HG02840 (cell line): ENCODE measurements around the gene FOXK2.
"Not testable (repeated sequence)": the region's sequence is repeated elsewhere in the genome, so short reads cannot be mapped to it uniquely, and the experiment has no call there.

Source experiments
- ATAC-seq: cut with Tn5 transposase; IDR thresholded peaks from one replicate; pipeline ENCODE4 v1.9.1; 2021; ENCODE audit warnings: mild to moderate bottlenecking, moderate library complexity, moderate number of reproducible peaks; ENCODE audit not compliant: unreplicated experiment, low FRiP score

FOXK2 gene

GRCh38 chr17:82528484-82529265 lies 9.1 kb downstream of the FOXK2 start:
- no peak for ATAC-seq

GRCh38 chr17:82529914-82530300 lies 10.4 kb downstream of the FOXK2 start:
- no peak for ATAC-seq

GRCh38 chr17:82531431-82531881 lies 11.9 kb downstream of the FOXK2 start:
- no peak for ATAC-seq

DNA sequence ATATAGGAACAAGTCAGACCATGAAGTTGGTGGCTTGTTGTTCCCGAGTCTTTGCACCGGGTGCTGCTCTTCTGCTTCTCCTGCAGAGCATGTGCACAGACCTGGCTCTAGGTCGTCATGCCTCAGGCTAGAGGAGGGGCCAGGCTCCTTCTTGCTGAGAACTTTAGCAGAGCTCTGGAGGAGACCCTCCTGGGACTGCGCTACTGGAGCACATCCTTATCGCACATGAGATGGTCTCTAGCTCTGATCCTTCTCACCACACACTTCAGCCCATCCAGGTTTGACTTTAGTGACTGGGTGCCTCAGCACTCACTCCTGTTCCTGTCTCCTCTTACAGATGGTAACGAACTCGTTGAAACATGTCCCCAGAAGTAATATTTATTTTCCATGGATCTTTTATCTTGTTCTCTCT lies 14.9 kb downstream of the FOXK2 start:
- no peak for ATAC-seq

DNA sequence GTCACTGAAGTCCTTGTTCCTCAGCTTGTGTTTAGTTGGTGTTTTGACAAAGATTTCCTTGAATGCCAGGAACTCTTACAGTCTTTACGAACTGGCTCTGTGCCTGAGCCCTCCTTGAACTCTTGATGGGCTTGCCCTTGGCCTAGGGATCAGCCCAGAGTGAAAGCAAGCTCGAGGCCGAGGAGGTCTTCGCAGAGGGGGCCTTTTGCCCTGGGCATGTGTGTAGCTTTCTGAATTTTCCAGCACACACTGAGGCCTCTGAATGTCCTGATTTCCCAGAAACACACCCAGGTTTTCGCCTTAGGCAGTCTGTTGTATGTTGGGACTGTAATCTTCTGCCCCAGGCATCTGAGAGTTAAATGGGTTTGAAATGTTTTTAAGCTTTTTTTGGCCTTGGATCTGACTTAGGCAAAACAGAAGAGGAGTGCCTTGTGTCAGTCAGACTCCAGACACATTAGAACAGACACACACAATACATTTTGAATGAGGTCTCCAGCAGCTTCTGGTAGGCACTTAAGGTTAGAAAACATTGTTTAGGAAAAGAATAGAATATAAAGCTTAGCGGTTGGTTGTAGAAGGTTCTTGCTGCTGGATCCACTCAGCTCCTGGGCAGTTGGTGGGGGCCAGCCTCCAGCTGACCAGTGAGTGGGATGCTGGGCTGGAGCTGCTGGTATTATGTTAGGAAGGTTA lies 17.1 kb downstream of the FOXK2 start:
- ATAC-seq: no peak

DNA sequence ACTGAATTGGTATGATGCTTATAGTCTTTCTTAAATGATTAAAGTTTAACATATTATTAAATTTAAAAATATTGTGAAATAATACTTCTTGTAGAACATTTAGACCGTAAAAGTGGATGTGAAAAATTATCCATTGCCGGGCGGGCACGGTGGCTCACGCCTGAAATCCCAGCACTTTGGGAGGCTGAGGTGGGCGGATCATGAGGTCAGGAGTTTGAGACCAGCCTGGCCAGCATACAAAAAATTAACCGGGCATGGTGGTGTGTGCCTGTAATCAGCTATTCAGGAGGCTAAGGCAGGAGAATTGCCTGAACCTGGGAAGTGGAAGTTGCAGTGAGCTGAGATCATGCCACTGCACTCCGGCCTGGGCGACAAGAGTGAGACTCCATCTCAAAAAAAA lies 17.7 kb downstream of the FOXK2 start:
- not testable (repeated sequence) for ATAC-seq

GRCh38 chr17:82539076-82539475 lies 19.5 kb downstream of the FOXK2 start:
- not testable (repeated sequence) for ATAC-seq

- no peak for ATAC-seq
Observed at GRCh38 chr17:82542439-82542838, 22.9 kb downstream of the FOXK2 start.

GRCh38 chr17:82544431-82545070 lies 25.0 kb downstream of the FOXK2 start:
- ATAC-seq: no peak

GRCh38 chr17:82545071-82545462 lies 25.5 kb downstream of the FOXK2 start:
- ATAC-seq: no peak

DNA sequence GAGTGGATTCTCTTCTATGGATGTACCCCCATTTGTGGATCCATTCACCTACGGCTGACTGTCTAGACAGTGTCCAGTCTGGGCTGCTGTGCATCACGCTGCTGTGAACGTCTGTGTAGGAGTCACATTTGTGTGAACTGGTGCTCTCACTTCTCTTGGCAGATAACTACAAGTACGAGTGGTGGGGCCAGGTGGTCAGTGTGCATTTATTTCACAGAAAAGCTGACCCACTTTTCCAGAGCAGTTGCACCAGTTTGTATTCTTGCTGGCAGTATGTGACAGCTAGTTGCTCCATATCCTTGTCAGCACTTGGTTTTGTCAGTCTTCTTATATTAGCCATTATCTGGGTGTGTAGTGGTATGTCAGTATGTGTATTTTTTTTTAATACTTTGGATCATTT lies 28.4 kb downstream of the FOXK2 start:
- ATAC-seq: no peak

DNA sequence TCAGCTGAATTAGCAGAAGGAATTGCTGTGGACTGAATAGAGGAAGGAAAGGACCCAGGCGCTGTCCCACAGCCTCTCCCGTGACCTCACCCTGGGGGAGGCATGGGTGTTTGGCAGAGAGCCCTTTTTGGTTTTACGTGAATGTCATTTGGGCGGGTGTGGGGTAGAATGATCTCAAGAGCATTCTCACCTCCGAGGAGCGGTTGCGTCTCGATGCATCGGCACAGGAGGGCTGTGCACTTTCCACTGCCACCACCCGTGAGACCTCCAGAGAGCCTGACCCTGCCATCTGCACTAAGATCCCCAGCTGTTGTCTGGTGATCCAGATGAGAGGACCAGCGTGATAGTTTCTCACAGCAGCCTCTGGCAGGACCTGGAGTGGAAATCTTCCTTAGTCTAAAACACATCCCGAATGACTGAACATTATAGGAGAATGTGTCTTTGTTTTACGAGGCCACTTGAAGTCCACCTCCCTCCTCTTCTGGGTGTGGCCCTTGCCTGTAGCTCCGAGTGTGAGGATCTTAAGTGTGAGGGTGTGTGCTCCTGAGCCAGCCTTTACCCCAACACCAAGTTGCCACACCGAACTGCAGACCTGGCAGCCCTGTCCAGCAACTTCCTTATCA lies 29.3 kb downstream of the FOXK2 start:
- ATAC-seq: no peak

- no peak for ATAC-seq
Observed at GRCh38 chr17:82551779-82552457, 32.4 kb downstream of the FOXK2 start.

GRCh38 chr17:82552580-82552979 lies 33.0 kb downstream of the FOXK2 start:
- ATAC-seq: no peak

DNA sequence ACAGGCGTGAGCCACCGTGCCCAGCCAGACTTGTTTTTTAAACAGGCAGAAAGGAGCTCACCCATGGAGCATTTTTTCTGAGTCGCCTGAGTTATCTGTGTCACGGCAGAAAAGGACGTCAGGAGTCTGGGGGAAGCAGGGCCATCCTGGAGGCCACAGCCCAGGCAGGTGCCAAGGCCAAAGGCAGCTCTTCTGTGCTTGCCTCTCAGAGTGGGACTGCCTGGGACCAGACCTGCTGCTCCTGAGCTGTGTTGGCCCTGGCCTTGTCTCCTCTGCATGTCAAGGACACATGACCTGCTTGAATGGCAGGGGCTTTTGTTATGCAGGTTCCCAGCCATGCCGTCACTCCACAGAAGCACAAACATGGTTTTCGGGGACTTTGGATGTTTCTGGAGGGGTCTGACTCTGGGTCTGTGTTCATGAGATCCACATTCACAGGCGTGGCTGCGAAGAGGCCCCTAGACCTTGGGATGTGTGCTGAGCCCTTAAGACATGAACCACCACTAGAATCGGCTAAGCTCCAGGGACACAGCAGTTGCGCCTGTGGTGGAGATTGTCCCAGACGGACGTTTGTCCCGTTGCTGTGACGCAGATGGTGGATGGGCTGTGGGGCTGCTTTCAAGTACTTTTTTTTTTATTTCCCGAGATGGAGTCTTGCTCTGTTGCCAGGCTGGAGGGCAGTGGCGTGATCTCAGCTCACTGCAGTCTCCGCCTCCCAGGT lies 33.8 kb downstream of the FOXK2 start:
- no peak for ATAC-seq

GRCh38 chr17:82557510-82557909 lies 38.0 kb downstream of the FOXK2 start:
- not testable (repeated sequence) for ATAC-seq

- ATAC-seq: no peak
Observed at GRCh38 chr17:82559566-82560251, 40.2 kb downstream of the FOXK2 start.

GRCh38 chr17:82560252-82560642 lies 40.7 kb downstream of the FOXK2 start:
- no peak for ATAC-seq

GRCh38 chr17:82560802-82561428 lies 41.4 kb downstream of the FOXK2 start:
- ATAC-seq: no peak
